HepG2 (cell line): ENCODE data around the gene NECAP2. TPM values are rescaled to one million over a fixed set of nuclear protein-coding genes. Genes with fewer than 3 reads are reported as not detected.

Experiments used
- DNMT3B ChIP-seq: conservative IDR thresholded peaks from 2 replicates; pipeline ENCODE4 v1.6.1; 2016; ENCODE audit warnings: missing biosample characterization, control low read depth
- EED ChIP-seq: sonication (generic); formaldehyde crosslinking; IDR thresholded peaks from 2 replicates; pipeline ENCODE4 v1.5.0; 2020; ENCODE audit warnings: mild to moderate bottlenecking, missing genetic modification reagents
- FOSL1 ChIP-seq: sonication (generic); formaldehyde crosslinking; IDR thresholded peaks from 2 replicates; pipeline ENCODE4 v1.9.0; 2021; ENCODE audit warnings: missing genetic modification reagents, borderline replicate concordance
- HHEX ChIP-seq: IDR thresholded peaks from 2 replicates; pipeline ENCODE4 v1.6.1; 2016; ENCODE audit warnings: control low read depth
- KLF15 ChIP-seq: sonication (generic); formaldehyde crosslinking; IDR thresholded peaks from 2 replicates; pipeline ENCODE4 v1.8.1; 2023; ENCODE audit warnings: borderline replicate concordance, mild to moderate bottlenecking, inconsistent platforms, missing genetic modification reagents, mixed read lengths
- POLR2AphosphoS5 ChIP-seq: IDR thresholded peaks from 2 replicates; pipeline ENCODE4 v1.6.1; 2012; ENCODE audit warnings: low read depth, low read length
- RELA ChIP-seq: sonication (generic); formaldehyde crosslinking; IDR thresholded peaks from 2 replicates; pipeline ENCODE4 v1.4.0; 2020; ENCODE audit warnings: missing genetic modification reagents
- RFX3 ChIP-seq: IDR thresholded peaks from 2 replicates; pipeline ENCODE4 v1.6.1; 2016; ENCODE audit warnings: missing biosample characterization, missing genetic modification reagents
- SYNCRIP ChIP-seq: fragments of 200-400 bp; formaldehyde crosslinking; IDR thresholded peaks from 2 replicates; pipeline ENCODE4 v1.6.1; 2018; ENCODE audit warnings: mild to moderate bottlenecking, low read depth, low read length; ENCODE audit not compliant: insufficient read depth
- ZNF674 ChIP-seq: sonication (generic); formaldehyde crosslinking; IDR thresholded peaks from 2 replicates; pipeline ENCODE4 v1.5.0; 2020; ENCODE audit warnings: low read depth, mild to moderate bottlenecking, missing genetic modification reagents
- ZSCAN21 ChIP-seq: sonication (generic); formaldehyde crosslinking; IDR thresholded peaks from 2 replicates; pipeline ENCODE4 v1.8.0; 2022; ENCODE audit warnings: mild to moderate bottlenecking, missing genetic modification reagents, moderate library complexity, borderline replicate concordance
- ZSCAN25 ChIP-seq: sonication (generic); formaldehyde crosslinking; IDR thresholded peaks from 2 replicates; pipeline ENCODE4 v1.8.0; 2022; ENCODE audit warnings: mild to moderate bottlenecking, missing genetic modification reagents
- polyA plus RNA-seq, 8 experiments: library from polyadenylated mRNA; depleted of rRNA in 3 of 8; stranded (reverse) in 7 of 8; unstranded in 1 of 8; fragments of >200 nt; fragmentation: Illumina TruSeq in 4 of 8; extraction: Trizol in 4 of 8; gene quantifications; 2 replicates each; pipeline versions ENCODE4 v1.2.1 to v1.2.3, GENCODE V29; 2011 to 2016; ENCODE audit warnings: low read depth in 4 of 8, missing spikeins in 1 of 8, mixed read lengths in 1 of 8; ENCODE audit not compliant: insufficient read depth in 1 of 8
- total RNA-seq, 5 experiments: library from RNA; depleted of rRNA; stranded (reverse); fragments of >200 nt; fragmentation: Illumina TruSeq; extraction: Trizol; gene quantifications; 2 replicates each; pipeline ENCODE4 v1.2.3, GENCODE V29; 2016; ENCODE audit warnings: low read depth in 1 of 5
- TF ChIP-seq, protein P1 (sequence below), 2 experiments: IDR thresholded peaks; 2 replicates each; pipeline ENCODE4 v1.6.1; 2011 to 2012; ENCODE audit warnings: low read length in 2 of 2, borderline replicate concordance in 1 of 2, low read depth in 1 of 2, mild to moderate bottlenecking in 1 of 2, moderate library complexity in 1 of 2
- TF ChIP-seq, protein P2 (sequence below): sonication (generic); formaldehyde crosslinking; IDR thresholded peaks from 2 replicates; pipeline ENCODE4 v1.5.1; 2020; ENCODE audit warnings: mild to moderate bottlenecking, missing genetic modification reagents, moderate library complexity
- TF ChIP-seq, protein P3 (sequence below): sonication (generic); formaldehyde crosslinking; IDR thresholded peaks from 2 replicates; pipeline ENCODE4 v1.4.0; 2020; ENCODE audit warnings: missing genetic modification reagents, mild to moderate bottlenecking, borderline replicate concordance
- TF ChIP-seq, protein P4 (sequence below): IDR thresholded peaks from 2 replicates; pipeline ENCODE4 v1.6.1; 2012; ENCODE audit warnings: low read length, improper control_type of control experiment

Gene NECAP2
- total and polyA plus RNA-seq, 2 of the 13 experiments (the other 11 are each of a cell fraction or from before 2014, with no cell fraction given) = 38.5 to 52.3 TPM

DNA sequence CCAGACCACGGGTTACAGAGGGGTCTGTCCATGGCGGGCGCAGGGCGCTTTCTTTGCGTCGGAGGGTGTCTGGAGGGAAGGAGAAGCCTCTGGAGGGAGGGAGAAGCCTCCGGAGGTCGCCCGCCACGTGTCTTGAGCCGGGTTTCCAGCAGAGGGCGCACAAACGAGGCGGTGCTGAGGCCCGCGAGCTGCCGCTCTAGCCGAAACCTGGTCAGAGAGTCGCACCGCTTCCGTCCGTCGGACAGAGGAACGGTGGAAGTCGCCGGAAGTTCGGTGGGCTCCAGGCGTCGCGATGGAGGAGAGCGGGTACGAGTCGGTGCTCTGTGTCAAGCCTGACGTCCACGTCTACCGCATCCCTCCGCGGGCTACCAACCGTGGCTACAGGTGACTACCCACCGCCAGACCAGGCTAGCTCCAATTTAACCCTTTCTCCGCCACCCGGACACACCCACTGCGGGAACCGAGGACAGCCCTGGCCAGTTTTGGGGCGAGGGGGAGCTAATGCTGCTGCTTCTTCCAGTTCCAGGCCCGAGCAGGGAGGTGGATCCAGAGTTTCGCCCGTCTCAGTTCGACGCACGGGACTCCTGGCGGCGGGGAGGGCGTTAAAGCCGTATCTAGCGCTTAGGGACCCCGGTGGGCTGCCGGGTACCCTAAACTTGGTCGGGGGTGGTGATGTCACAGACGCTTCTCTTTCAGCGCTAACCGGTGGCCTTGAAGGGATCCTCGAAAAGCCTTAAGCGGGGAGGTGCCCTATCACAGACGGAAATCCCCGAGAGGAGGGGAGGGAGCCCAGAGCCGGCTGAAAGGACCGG, at the start of gene NECAP2 (continued):
- TF ChIP-seq, protein P1, sequence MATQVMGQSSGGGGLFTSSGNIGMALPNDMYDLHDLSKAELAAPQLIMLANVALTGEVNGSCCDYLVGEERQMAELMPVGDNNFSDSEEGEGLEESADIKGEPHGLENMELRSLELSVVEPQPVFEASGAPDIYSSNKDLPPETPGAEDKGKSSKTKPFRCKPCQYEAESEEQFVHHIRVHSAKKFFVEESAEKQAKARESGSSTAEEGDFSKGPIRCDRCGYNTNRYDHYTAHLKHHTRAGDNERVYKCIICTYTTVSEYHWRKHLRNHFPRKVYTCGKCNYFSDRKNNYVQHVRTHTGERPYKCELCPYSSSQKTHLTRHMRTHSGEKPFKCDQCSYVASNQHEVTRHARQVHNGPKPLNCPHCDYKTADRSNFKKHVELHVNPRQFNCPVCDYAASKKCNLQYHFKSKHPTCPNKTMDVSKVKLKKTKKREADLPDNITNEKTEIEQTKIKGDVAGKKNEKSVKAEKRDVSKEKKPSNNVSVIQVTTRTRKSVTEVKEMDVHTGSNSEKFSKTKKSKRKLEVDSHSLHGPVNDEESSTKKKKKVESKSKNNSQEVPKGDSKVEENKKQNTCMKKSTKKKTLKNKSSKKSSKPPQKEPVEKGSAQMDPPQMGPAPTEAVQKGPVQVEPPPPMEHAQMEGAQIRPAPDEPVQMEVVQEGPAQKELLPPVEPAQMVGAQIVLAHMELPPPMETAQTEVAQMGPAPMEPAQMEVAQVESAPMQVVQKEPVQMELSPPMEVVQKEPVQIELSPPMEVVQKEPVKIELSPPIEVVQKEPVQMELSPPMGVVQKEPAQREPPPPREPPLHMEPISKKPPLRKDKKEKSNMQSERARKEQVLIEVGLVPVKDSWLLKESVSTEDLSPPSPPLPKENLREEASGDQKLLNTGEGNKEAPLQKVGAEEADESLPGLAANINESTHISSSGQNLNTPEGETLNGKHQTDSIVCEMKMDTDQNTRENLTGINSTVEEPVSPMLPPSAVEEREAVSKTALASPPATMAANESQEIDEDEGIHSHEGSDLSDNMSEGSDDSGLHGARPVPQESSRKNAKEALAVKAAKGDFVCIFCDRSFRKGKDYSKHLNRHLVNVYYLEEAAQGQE (IDR thresholded peaks at IDR 0.05; ENCODE audit: borderline replicate concordance in 1 of 2, low read depth in 1 of 2, low read length in 2 of 2) = no peak; a peak in 1 of 4 replicates
- TF ChIP-seq HHEX (CRISPR knock-in tag) = no peak
- TF ChIP-seq ZSCAN25 (CRISPR knock-in tag) = no peak; the same call in 1 of the 2 replicates
- TF ChIP-seq, protein P2, sequence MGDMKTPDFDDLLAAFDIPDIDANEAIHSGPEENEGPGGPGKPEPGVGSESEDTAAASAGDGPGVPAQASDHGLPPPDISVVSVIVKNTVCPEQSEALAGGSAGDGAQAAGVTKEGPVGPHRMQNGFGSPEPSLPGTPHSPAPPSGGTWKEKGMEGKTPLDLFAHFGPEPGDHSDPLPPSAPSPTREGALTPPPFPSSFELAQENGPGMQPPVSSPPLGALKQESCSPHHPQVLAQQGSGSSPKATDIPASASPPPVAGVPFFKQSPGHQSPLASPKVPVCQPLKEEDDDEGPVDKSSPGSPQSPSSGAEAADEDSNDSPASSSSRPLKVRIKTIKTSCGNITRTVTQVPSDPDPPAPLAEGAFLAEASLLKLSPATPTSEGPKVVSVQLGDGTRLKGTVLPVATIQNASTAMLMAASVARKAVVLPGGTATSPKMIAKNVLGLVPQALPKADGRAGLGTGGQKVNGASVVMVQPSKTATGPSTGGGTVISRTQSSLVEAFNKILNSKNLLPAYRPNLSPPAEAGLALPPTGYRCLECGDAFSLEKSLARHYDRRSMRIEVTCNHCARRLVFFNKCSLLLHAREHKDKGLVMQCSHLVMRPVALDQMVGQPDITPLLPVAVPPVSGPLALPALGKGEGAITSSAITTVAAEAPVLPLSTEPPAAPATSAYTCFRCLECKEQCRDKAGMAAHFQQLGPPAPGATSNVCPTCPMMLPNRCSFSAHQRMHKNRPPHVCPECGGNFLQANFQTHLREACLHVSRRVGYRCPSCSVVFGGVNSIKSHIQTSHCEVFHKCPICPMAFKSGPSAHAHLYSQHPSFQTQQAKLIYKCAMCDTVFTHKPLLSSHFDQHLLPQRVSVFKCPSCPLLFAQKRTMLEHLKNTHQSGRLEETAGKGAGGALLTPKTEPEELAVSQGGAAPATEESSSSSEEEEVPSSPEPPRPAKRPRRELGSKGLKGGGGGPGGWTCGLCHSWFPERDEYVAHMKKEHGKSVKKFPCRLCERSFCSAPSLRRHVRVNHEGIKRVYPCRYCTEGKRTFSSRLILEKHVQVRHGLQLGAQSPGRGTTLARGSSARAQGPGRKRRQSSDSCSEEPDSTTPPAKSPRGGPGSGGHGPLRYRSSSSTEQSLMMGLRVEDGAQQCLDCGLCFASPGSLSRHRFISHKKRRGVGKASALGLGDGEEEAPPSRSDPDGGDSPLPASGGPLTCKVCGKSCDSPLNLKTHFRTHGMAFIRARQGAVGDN (CRISPR knock-in tag) = peak; percentile 95
- TF ChIP-seq, protein P3, sequence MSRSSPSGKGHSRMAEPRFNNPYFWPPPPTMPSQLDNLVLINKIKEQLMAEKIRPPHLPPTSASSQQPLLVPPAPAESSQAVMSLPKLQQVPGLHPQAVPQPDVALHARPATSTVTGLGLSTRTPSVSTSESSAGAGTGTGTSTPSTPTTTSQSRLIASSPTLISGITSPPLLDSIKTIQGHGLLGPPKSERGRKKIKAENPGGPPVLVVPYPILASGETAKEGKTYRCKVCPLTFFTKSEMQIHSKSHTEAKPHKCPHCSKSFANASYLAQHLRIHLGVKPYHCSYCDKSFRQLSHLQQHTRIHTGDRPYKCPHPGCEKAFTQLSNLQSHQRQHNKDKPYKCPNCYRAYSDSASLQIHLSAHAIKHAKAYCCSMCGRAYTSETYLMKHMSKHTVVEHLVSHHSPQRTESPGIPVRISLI (CRISPR knock-in tag) = peak; percentile 73; the same call in 1 of the 2 replicates
- no peak for TF ChIP-seq SYNCRIP
- no peak for TF ChIP-seq RFX3 (CRISPR knock-in tag)
- TF ChIP-seq, protein P4, sequence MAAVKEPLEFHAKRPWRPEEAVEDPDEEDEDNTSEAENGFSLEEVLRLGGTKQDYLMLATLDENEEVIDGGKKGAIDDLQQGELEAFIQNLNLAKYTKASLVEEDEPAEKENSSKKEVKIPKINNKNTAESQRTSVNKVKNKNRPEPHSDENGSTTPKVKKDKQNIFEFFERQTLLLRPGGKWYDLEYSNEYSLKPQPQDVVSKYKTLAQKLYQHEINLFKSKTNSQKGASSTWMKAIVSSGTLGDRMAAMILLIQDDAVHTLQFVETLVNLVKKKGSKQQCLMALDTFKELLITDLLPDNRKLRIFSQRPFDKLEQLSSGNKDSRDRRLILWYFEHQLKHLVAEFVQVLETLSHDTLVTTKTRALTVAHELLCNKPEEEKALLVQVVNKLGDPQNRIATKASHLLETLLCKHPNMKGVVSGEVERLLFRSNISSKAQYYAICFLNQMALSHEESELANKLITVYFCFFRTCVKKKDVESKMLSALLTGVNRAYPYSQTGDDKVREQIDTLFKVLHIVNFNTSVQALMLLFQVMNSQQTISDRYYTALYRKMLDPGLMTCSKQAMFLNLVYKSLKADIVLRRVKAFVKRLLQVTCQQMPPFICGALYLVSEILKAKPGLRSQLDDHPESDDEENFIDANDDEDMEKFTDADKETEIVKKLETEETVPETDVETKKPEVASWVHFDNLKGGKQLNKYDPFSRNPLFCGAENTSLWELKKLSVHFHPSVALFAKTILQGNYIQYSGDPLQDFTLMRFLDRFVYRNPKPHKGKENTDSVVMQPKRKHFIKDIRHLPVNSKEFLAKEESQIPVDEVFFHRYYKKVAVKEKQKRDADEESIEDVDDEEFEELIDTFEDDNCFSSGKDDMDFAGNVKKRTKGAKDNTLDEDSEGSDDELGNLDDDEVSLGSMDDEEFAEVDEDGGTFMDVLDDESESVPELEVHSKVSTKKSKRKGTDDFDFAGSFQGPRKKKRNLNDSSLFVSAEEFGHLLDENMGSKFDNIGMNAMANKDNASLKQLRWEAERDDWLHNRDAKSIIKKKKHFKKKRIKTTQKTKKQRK = no peak
- peak; percentile 97 for TF ChIP-seq POLR2AphosphoS5
- no peak for TF ChIP-seq ZNF674 (CRISPR knock-in tag)
- TF ChIP-seq ZSCAN21 (CRISPR knock-in tag) = peak; percentile 93; the same call in 1 of the 2 replicates
- peak; percentile 98; the same call in 1 of the 2 replicates for TF ChIP-seq EED (CRISPR knock-in tag)
- TF ChIP-seq KLF15 (CRISPR knock-in tag) = no peak
- 0 out of 2 replicates have a peak, but pooled peaks have one; percentile 56 for TF ChIP-seq DNMT3B
- TF ChIP-seq FOSL1 (CRISPR knock-in tag) = no peak; the same call in 1 of the 2 replicates
- TF ChIP-seq RELA (CRISPR knock-in tag) = peak; percentile 73; the same call in 1 of the 2 replicates
